ENCODE data around the gene MPEG1.

MPEG1 gene

GRCh38 chr11:59208956-59209355, 3.8 kb downstream of the MPEG1 start (continued):
- TF ChIP-seq TSHZ2 (CRISPR knock-in tag; IDR thresholded peaks at IDR 0.05) = no peak
- TF ChIP-seq BACH2 (CRISPR knock-in tag; IDR thresholded peaks at IDR 0.05; ENCODE audit: borderline replicate concordance) = no peak
- no peak for TF ChIP-seq RARB (CRISPR knock-in tag; IDR thresholded peaks at IDR 0.05)

- ATAC-seq = peak; percentile 76
- TF ChIP-seq ARNTL (CRISPR knock-in tag; IDR thresholded peaks at IDR 0.05; ENCODE audit: borderline replicate concordance, low read depth) = no peak
- TF ChIP-seq SNAI2 (CRISPR knock-in tag; IDR thresholded peaks at IDR 0.05) = no peak
- TF ChIP-seq TOX (CRISPR knock-in tag; IDR thresholded peaks at IDR 0.05; ENCODE audit: borderline replicate concordance) = no peak
- no peak for TF ChIP-seq RARB (CRISPR knock-in tag; IDR thresholded peaks at IDR 0.05)
- no peak for TF ChIP-seq TSHZ2 (CRISPR knock-in tag; IDR thresholded peaks at IDR 0.05)
- no peak for TF ChIP-seq ZC3H10 (CRISPR knock-in tag; IDR thresholded peaks at IDR 0.05)
- TF ChIP-seq OSR1 (CRISPR knock-in tag; IDR thresholded peaks at IDR 0.05) = no peak
- TF ChIP-seq CSDC2 (CRISPR knock-in tag; IDR thresholded peaks at IDR 0.05) = no peak
Observed at GRCh38 chr11:59207988-59208451, 4.7 kb downstream of the MPEG1 start.

GRCh38 chr11:59206635-59207034, 6.1 kb downstream of the MPEG1 start:
- TF ChIP-seq TSHZ2 (CRISPR knock-in tag; IDR thresholded peaks at IDR 0.05) (no peak), GLIS3 (CRISPR knock-in tag; IDR thresholded peaks at IDR 0.05) (no peak), ZFP30 (CRISPR knock-in tag; IDR thresholded peaks at IDR 0.05) (no peak), CSRNP3 (CRISPR knock-in tag; IDR thresholded peaks at IDR 0.05) (no peak), PPARA (CRISPR knock-in tag; IDR thresholded peaks at IDR 0.05; ENCODE audit: borderline replicate concordance) (no peak), TOX (CRISPR knock-in tag; IDR thresholded peaks at IDR 0.05; ENCODE audit: borderline replicate concordance) (no peak), ISL1 (CRISPR knock-in tag; IDR thresholded peaks at IDR 0.05) (no peak), ZNF70 (CRISPR knock-in tag; IDR thresholded peaks at IDR 0.05) (no peak), TCF4 (CRISPR knock-in tag; IDR thresholded peaks at IDR 0.05; ENCODE audit: borderline replicate concordance) (no peak)
- peak; percentile 88 for ATAC-seq

GRCh38 chr11:59205648-59206047, 7.1 kb downstream of the MPEG1 start:
- ATAC-seq = no peak
- TF ChIP-seq SNAI2 (CRISPR knock-in tag; IDR thresholded peaks at IDR 0.05) (no peak), CSDC2 (CRISPR knock-in tag; IDR thresholded peaks at IDR 0.05) (no peak), ZNF70 (CRISPR knock-in tag; IDR thresholded peaks at IDR 0.05) (no peak), BACH2 (CRISPR knock-in tag; IDR thresholded peaks at IDR 0.05; ENCODE audit: borderline replicate concordance) (no peak), ISL1 (CRISPR knock-in tag; IDR thresholded peaks at IDR 0.05) (no peak)

Measured in SK-N-SH treated with all-trans-retinoic acid at 6 μM for 48 hours (cell line).